Thyroid gland (tissue), 4 donors: ENCODE results near the gene DHX30. TPM values are rescaled to one million over a fixed set of nuclear protein-coding genes. Genes with fewer than 3 reads are reported as not detected.

Source experiments
- DNase-seq, 2 donors: peaks; one replicate each; pipeline ENCODE4 v3.0.0-alpha.2; 2019
- H3K27ac ChIP-seq, 3 donors: fragments of 200-600 bp; sonication (generic); 1 replicate in 2 of 3; 2 replicates in 1 of 3; pipeline ENCODE4 v1.5.1; 2016 to 2019; ENCODE audit warnings: mild to moderate bottlenecking in 1 of 3, moderate library complexity in 1 of 3
- H3K27me3 ChIP-seq: fragments of 200-600 bp; sonication (generic); one replicate; pipeline ENCODE4 v1.5.1; 2019
- H3K36me3 ChIP-seq, 2 donors: fragments of 200-600 bp; sonication (generic); one replicate each; pipeline ENCODE4 v1.5.1; 2016 to 2019
- H3K4me1 ChIP-seq, 2 donors: fragments of 200-600 bp; sonication (generic); one replicate each; pipeline ENCODE4 v1.5.1; 2017 to 2019
- H3K4me3 ChIP-seq, 3 donors: fragments of 200-600 bp; sonication (generic); replicated peaks in 1 of 3; 1 replicate in 2 of 3; 2 replicates in 1 of 3; pipeline ENCODE4 v1.5.1; 2016; ENCODE audit warnings: mild to moderate bottlenecking in 1 of 3
- H3K9me3 ChIP-seq: fragments of 200-600 bp; sonication (generic); one replicate; pipeline ENCODE4 v1.5.1; 2017
- POLR2A ChIP-seq, 2 donors: fragments of 450-650 bp; IDR thresholded peaks; one replicate each; pipeline ENCODE4 v1.6.1; 2017; ENCODE audit warnings: antibody characterized with exemption in 2 of 2, mild to moderate bottlenecking in 2 of 2, moderate library complexity in 1 of 2
- WGBS, 2 donors: methylation state at CpG; one replicate each; pipeline ENCODE4 v1.1.5; 2017; 5-methylcytosine and 5-hydroxymethylcytosine counted together
- intact Hi-C: fragments of 100-400 bp; cut with DNase I; formaldehyde crosslinking; loops from one replicate; pipeline ENCODE4 v1.15.1; 2023
- total RNA-seq, 4 donors: library from RNA; depleted of rRNA; stranded (reverse); fragments of >200 nt; gene quantifications; one replicate each; pipeline ENCODE4 v1.2.3, GENCODE V29; 2016
- TF ChIP-seq, protein P1 (sequence below), 6 experiments: fragments of 200-600 bp in 3 of 6; fragments of 450-650 bp in 3 of 6; sonication (generic) in 3 of 6; IDR thresholded peaks; one replicate each; pipeline ENCODE4 v1.5.1; 2016 to 2019; ENCODE audit warnings: antibody characterized with exemption in 6 of 6, mild to moderate bottlenecking in 2 of 6, inconsistent platforms in 1 of 6, moderate library complexity in 1 of 6

The DHX30 gene
- total RNA-seq, 4 donors from 2014 or later = 51.3 to 80.3 (median 72.8) TPM

DNA sequence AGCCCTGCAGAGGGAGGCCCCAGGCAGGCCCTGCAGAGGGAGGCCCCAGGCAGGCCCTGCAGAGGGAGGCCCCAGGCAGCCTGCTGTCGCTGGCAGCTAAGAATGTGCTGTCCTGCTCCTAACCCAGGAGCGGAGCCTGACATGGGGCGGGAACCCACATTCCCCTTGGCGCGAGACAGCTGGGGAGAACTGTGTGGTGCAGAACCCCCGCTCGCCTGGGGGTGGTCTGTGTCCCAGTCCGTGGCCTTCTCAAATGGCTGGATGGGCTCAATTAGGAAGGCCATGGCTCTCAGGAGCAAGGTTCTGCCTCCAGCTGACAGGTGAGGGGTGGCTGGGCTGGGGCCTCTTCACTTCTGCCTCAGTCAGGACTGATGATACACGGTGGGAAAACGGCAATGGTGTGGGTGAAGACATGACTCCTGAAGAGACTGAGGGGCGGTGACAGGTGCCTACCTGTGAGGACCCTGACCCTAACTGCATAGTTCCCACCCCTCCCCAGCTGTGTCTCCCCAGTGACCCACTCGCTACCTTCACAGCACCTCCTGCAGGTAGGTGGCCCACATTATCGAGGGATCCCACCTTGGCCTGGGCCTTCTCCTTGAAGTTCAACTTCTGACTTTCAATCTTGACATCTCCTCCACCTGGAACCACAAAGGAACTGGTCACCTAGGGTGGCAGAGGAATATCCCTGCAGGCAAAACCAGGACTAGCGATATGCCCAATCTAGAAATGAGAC is 52.0 kb downstream of the DHX30 start:
- 87 to 99% methylated on average over 8 to 14 of the region's 14 CpGs for WGBS, 2 donors
- Histone ChIP-seq H3K9me3 (no peaks in the 10 kb centered on the region), H3K27me3 (no peaks in the 10 kb centered on the region), H3K4me3 (no peak overlapping the region), H3K36me3 (peaks cover 38 to 46% of the 10 kb centered on the region in 2 donors), H3K4me1 (no peaks in the 10 kb centered on the region), H3K27ac (no peak overlapping the region)
- no peak for DNase-seq
- TF ChIP-seq, protein P1, sequence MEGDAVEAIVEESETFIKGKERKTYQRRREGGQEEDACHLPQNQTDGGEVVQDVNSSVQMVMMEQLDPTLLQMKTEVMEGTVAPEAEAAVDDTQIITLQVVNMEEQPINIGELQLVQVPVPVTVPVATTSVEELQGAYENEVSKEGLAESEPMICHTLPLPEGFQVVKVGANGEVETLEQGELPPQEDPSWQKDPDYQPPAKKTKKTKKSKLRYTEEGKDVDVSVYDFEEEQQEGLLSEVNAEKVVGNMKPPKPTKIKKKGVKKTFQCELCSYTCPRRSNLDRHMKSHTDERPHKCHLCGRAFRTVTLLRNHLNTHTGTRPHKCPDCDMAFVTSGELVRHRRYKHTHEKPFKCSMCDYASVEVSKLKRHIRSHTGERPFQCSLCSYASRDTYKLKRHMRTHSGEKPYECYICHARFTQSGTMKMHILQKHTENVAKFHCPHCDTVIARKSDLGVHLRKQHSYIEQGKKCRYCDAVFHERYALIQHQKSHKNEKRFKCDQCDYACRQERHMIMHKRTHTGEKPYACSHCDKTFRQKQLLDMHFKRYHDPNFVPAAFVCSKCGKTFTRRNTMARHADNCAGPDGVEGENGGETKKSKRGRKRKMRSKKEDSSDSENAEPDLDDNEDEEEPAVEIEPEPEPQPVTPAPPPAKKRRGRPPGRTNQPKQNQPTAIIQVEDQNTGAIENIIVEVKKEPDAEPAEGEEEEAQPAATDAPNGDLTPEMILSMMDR (IDR thresholded peaks at IDR 0.05) = no peak
- TF ChIP-seq POLR2A (IDR thresholded peaks at IDR 0.05) = no peak
- intact Hi-C loops = no loop called here

DNA sequence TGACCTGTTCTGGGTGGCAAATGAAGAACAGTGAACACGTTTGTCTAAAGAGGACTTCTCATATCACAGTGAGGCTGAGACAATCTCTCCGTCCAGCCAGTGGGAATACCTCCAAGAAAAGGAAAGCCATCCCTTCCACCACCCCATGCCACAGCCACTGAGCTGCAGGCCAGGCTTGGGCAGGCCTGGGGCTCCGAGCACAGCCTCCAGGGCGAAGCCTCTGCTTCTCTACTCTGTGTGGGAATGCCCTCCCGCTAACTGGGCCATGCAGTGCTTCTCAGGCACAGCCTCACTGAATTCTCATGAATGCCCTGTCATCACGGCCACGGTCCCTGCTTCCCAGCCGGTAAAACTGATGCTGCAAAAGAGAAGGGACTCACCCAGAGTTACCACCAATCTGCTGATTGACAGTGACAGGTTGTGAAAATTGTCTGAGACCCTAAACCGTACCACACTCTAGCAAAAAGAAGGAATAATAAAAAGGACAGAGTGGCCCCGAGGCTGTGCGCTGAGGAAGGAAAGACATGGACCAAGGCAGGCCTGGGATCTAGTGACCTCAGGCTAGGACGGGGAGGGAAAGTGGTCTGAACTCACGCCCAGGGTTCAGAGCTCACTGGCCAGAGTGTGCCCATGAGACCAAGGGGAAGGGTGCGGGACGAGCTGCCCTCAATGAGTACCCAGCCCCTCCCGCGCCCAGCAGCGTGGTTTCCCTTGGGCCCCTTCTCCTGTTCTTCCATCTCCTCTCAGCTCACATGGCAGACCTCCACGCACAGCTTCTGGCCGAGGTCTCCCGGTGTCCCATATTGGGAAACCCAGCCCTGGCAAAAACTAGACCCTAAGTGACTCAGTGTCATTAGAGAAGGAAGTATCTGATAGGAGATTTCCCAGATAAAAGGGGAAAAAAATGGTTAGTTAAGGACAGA is 52.8 kb downstream of the DHX30 start:
- Histone ChIP-seq H3K36me3 (peaks cover 32 to 39% of the 10 kb centered on the region in 2 donors), H3K4me3 (no peak overlapping the region), H3K27me3 (no peaks in the 10 kb centered on the region), H3K27ac (no peak overlapping the region), H3K4me1 (no peaks in the 10 kb centered on the region), H3K9me3 (no peaks in the 10 kb centered on the region)
- 87 to 88% methylated on average over 20 to 21 of the region's 21 CpGs for WGBS, 2 donors
- intact Hi-C loops = no loop called here
- TF ChIP-seq, protein P1 (IDR thresholded peaks at IDR 0.05) = no peak
- TF ChIP-seq POLR2A (IDR thresholded peaks at IDR 0.05) = no peak
- no peak for DNase-seq

DNA sequence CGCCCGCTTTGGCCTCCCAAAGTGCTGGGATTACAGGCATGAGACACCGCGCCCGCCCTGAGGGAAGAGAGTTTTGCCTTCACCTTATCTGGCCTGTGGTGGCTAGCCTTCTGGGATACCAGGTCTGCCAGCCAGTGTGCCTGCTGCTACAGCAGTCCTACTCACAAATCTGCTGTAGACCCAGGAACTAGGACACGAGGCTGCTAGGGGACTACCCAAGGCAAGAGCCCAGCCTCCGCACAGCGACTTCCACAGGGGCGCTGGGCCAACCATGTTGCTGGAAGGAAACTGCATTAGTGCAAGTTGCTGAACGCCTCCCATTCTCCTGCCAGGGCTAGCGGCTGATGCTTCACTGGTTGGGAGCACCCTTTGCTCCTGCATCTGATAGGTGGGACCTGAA is 53.7 kb downstream of the DHX30 start:
- Histone ChIP-seq H3K27ac (no peak overlapping the region), H3K4me1 (no peaks in the 10 kb centered on the region), H3K27me3 (no peaks in the 10 kb centered on the region), H3K9me3 (no peaks in the 10 kb centered on the region), H3K4me3 (no peak overlapping the region), H3K36me3 (peaks cover 32 to 39% of the 10 kb centered on the region in 2 donors)
- WGBS, 2 donors = 92 to 98% methylated on average over 9 to 11 of the region's 11 CpGs
- TF ChIP-seq, protein P1 (IDR thresholded peaks at IDR 0.05) = no peak
- TF ChIP-seq POLR2A (IDR thresholded peaks at IDR 0.05) = no peak
- intact Hi-C loops = no loop called here
- no peak for DNase-seq

DNA sequence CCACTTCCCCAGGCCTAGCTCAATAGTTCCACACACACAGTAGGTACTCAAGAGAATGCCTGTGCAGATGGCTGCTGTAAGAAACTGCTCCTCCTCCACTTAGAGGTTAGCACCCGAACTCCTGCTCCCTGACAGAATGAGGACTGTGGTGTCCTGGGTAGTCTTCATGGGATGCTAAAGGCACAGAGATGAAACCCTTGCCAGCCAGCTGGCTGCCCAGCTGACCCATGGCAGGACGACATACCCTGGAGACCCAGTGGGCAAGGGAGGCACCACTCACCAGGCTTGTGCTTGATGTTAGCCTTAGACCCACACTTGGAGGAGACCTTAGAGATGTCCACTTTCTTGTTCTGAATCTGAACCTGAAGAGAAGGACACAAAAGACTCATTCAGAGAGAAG is 54.2 kb downstream of the DHX30 start:
- no peak for TF ChIP-seq POLR2A (IDR thresholded peaks at IDR 0.05)
- TF ChIP-seq, protein P1 (IDR thresholded peaks at IDR 0.05) = no peak
- H3K27me3 ChIP-seq = no peaks in the 10 kb centered on the region
- no peaks in the 10 kb centered on the region for H3K9me3 ChIP-seq
- H3K36me3 ChIP-seq = peaks cover 32 to 39% of the 10 kb centered on the region in 2 donors
- DNase-seq = no peak
- WGBS, 2 donors = 80 to 93% methylated on average over 2 of the region's 2 CpGs
- H3K4me1 ChIP-seq = no peaks in the 10 kb centered on the region
- no peak overlapping the region for H3K4me3 ChIP-seq
- intact Hi-C loops = no loop called here
- no peak overlapping the region for H3K27ac ChIP-seq
